Measurements from ENCODE around the gene GBA3. TPM values are rescaled to one million over a fixed set of nuclear protein-coding genes. Genes with fewer than 3 reads are reported as not detected.

The GBA3 gene
- total RNA-seq, 6 experiments from 2014 or later = not detected

- no peaks in the 10 kb centered on the region for H3K36me3 Mint-ChIP-seq (ENCODE audit: low read depth)
- peaks cover 14% of the 10 kb centered on the region for H3K4me1 Mint-ChIP-seq (ENCODE audit: low read depth)
- H3K9me3 Mint-ChIP-seq = no peaks in the 10 kb centered on the region
- no peak overlapping the region for H3K4me3 Mint-ChIP-seq
- no peak for TF ChIP-seq CTCF (IDR thresholded peaks at IDR 0.05)
- H3K27ac Mint-ChIP-seq = no peak overlapping the region
- peaks cover 6% of the 10 kb centered on the region for H3K27me3 Mint-ChIP-seq (ENCODE audit: insufficient read depth)
- DNase-seq = no peak
Measured at GRCh38 chr4:22689428-22689827, 3.3 kb upstream of the GBA3 start.

DNA sequence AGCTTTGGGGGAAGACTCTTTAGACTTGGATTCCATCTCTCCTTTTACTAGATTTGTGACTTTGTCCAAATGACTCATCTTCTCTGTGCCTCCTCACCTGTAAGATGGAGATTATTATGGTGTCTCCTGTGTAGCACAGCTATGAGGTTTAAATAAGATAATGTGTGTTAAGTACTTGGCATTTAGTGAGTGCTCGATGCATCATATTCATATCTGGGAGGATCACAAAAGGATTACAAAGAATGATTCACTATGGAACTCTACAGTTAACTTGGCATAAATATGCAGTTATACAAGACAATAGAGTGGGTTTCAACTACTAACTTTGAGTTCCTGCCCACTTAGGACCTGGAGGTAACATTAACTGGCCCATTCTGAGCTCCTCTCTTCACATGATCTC, 2.3 kb downstream of the GBA3 start:
- no peak for TF ChIP-seq CTCF (IDR thresholded peaks at IDR 0.05)
- no peak overlapping the region for H3K4me3 Mint-ChIP-seq
- H3K27ac Mint-ChIP-seq = no peak overlapping the region
- H3K4me1 Mint-ChIP-seq (ENCODE audit: low read depth) = no peaks in the 10 kb centered on the region
- no peak for DNase-seq
- H3K36me3 Mint-ChIP-seq (ENCODE audit: low read depth) = no peaks in the 10 kb centered on the region
- peaks cover 5% of the 10 kb centered on the region; the same call in 1 of the 2 replicates for H3K27me3 Mint-ChIP-seq (ENCODE audit: insufficient read depth)
- no peaks in the 10 kb centered on the region for H3K9me3 Mint-ChIP-seq

DNA sequence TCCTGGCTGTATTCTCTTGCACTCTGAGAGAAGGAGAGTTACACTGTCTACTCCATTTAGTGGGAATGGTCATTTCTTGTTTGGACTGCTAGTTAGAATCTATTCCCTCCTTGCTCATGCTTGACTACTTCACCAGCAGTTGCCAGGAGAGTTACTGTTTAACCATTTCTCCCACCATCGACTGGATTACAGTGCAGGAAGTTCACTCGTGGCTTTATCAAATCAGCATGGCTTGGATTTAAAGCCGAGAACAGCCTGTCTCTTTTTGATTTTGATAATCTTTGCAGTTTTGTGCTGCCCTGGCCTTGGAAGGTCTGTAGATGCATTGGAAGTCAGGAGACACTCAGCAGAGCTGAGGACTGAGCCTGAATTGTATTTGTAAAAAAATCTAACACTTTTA, 3.2 kb downstream of the GBA3 start:
- H3K27me3 Mint-ChIP-seq (ENCODE audit: insufficient read depth) = peaks cover 5% of the 10 kb centered on the region; the same call in 1 of the 2 replicates
- no peaks in the 10 kb centered on the region for H3K9me3 Mint-ChIP-seq
- H3K4me1 Mint-ChIP-seq (ENCODE audit: low read depth) = no peaks in the 10 kb centered on the region
- no peak for DNase-seq
- no peaks in the 10 kb centered on the region for H3K36me3 Mint-ChIP-seq (ENCODE audit: low read depth)
- no peak overlapping the region for H3K4me3 Mint-ChIP-seq
- H3K27ac Mint-ChIP-seq = no peak overlapping the region
- no peak for TF ChIP-seq CTCF (IDR thresholded peaks at IDR 0.05)

GRCh38 chr4:22703912-22704311, 11.2 kb downstream of the GBA3 start:
- H3K36me3 Mint-ChIP-seq (ENCODE audit: low read depth) = no peaks in the 10 kb centered on the region
- H3K9me3 Mint-ChIP-seq = no peaks in the 10 kb centered on the region
- H3K4me3 Mint-ChIP-seq = no peak overlapping the region
- H3K4me1 Mint-ChIP-seq (ENCODE audit: low read depth) = no peaks in the 10 kb centered on the region
- TF ChIP-seq CTCF (IDR thresholded peaks at IDR 0.05) = no peak
- no peaks in the 10 kb centered on the region for H3K27me3 Mint-ChIP-seq (ENCODE audit: insufficient read depth)
- no peak for DNase-seq
- no peak overlapping the region for H3K27ac Mint-ChIP-seq

DNA sequence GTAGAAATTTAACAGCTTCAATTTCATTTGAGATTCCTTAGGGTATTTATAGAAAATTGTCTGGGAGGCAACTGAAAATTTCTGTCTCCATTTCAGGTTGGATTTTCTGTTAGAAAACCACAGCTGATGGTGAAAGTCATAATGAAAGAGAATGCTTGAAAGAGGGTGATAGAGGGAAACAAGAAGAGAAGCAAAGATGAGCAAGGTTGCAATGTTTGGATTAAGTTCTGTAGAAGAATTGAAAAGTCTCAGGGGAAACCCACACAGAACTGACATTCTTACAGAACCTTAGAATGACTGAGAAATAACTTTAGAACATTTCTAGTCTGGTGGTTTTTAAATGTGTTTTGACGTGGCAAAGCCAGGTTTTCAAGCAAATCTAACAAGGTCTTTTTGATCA, 14.7 kb downstream of the GBA3 start:
- Mint-ChIP-seq H3K9me3 (no peaks in the 10 kb centered on the region), H3K36me3 (ENCODE audit: low read depth) (no peaks in the 10 kb centered on the region), H3K4me1 (ENCODE audit: low read depth) (no peaks in the 10 kb centered on the region), H3K27ac (no peak overlapping the region), H3K4me3 (no peak overlapping the region), H3K27me3 (ENCODE audit: insufficient read depth) (no peaks in the 10 kb centered on the region)
- DNase-seq = no peak
- TF ChIP-seq CTCF (IDR thresholded peaks at IDR 0.05) = no peak

GRCh38 chr4:22708961-22709360, 16.2 kb downstream of the GBA3 start:
- H3K27me3 Mint-ChIP-seq (ENCODE audit: insufficient read depth) = no peaks in the 10 kb centered on the region
- H3K27ac Mint-ChIP-seq = no peak overlapping the region
- no peaks in the 10 kb centered on the region for H3K36me3 Mint-ChIP-seq (ENCODE audit: low read depth)
- no peak for TF ChIP-seq CTCF (IDR thresholded peaks at IDR 0.05)
- no peak for DNase-seq
- no peaks in the 10 kb centered on the region for H3K9me3 Mint-ChIP-seq
- H3K4me3 Mint-ChIP-seq = no peak overlapping the region
- H3K4me1 Mint-ChIP-seq (ENCODE audit: low read depth) = no peaks in the 10 kb centered on the region

All from HFFc6 (cell line).